ENCODE results near the gene UBA7.
"Not testable (repeated sequence)": the region's sequence is repeated elsewhere in the genome, so short reads cannot be mapped to it uniquely, and the experiment has no call there.

Gene UBA7

DNA sequence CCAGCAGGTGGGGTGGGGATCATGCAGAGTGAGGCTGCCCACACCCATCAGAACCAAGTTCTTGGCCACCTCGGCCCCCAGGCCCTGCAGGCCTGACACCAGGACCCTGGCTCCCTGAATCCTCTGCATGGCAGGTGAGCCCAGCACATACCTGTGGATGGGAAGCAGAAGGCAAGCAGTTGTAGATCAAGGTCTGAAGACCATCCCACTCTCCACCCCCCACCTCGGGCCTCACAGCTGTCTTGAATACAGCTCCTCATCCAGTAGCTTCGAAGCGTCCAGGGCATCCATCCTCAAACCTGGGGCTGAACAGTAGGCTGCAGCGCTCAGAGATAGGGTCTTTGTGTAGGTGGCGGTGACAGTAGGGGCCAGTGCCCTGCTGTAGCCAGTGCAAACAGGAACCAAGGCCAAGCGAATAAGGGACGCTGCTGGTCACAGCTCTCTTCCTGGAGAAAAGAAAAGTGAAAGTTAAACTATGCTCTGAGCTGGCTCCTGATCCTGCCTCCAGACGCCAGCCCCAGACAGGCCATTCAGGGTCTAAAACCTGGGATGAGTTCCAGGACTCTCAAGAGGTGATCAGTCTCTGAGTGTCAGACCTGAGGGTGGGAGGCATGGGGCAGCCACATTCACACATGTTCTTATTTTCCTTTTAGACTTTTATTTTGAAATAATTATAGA lies at the start of gene UBA7:
UBA7 (minus strand) TSS at position 457 of the 678 bp plus-strand sequence; CDS start at position 291, 166 bp downstream.
- peak; percentile 1 for DNase-seq

DNA sequence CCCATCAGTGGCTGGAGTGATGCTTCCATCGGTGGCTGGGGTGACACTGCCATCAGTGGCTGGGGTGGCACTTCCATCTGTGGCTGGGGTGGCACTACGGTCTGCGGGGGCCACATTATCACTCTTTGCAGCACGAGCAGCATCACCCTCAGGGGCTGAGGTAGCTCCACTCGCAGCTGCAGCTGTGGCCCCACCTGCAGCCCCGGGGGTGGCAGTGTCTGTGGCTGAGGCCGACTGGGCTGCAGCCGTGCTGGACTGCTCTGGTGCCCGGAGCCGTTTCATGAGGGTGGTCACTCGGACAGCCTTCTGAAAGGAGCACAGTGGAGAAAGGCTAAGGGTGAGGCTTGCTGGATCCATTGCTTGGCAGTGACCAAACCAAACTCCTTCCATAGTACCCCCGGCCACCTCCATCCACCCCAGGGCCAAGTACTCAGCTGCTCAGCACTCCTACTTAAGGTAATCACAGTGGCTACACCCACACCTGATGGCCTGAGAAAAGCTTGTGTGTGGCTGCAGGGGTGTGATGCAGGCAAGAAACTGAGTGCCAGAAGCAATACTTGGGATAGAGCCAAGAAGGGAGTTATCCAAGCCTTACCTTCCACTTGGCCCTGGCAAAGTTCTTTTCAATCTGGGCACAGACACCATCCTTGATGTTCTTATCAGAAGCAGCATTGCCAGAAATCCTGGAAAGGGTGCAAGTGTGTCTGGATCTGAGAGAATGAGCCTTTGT lies 46.0 kb upstream of the UBA7 start:
- no peak for DNase-seq

- peak; percentile 86 for DNase-seq
These were observed 42.6 kb upstream of the UBA7 start, which contains the start of gene TRAIP for GRCh38 chr3:49856181-49857005. Gene TRAIP (minus strand): TSS chr3:49856564. CDS start chr3:49856453, 111 bp downstream.

DNA sequence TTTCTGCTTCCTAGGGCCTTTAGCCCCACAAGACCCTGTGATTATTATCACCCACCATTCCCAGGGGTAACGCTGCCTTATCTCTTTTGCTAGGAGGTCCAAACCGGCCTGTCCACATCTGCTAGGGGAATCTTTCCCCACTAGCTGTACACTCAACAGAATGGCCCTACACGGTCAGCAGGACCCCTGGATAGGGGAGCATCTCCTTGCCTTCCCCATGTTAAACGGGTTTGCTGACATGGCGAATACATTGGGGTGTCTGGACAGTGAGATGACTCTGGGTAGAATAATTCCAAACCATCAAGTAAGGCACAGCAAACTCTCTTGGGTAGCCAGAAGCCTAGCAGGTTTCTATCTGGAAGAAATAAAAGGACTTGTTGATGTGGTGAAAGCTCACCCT lies 41.9 kb upstream of the UBA7 start:
- DNase-seq = no peak

DNA sequence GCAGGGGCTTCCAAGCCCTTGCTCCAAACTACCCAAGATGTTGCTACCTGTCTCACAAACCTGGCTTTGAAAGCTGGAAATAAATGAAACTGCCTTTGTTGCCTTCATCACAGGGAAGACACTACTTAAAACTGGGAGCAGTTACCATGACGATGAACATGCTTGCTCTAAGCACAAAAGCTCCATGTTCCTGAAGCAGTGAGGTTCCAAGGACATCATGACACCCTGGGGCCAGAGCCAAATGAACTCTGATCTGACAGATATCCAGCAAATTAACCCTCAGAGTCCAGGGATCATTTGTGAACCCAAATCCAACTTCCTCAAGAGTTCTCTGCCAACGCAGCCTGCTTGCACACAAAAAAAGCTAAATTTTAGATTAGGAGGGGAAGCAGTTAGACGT lies 31.9 kb upstream of the UBA7 start:
- DNase-seq = no peak

DNA sequence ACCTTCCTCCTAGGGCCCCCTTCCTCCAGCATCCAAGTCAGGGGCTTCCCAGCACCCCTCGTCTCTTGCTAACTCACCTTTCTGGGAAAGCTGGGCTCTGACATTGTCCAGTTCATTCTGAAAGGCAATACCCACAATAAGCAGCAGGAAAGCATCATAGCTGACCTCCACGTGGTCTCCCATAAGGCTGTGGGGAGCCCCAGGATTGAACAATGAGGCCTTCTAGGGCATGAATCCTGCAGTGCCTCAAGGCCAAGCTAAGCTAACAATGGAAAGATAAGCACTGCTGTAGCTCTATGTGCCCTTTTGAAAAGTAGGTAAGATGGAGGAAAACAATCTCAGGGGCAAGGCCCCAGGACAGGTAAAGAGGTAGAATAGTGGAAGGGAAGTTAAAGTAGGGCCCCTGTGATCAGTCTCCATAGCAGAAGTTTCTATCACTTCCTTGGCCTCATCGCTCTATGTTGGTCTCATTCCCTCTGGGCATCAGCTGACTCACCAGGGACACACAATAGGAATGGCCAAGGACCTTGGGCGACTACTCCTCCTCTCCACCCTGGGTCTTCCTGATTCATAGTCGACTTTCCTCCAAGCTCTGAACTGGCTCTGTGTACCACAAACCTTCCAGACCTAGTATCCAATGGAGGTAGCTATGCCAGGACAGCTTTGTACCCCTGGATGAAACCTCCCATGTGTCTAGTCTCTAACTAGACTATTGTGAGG lies 30.9 kb upstream of the UBA7 start:
- DNase-seq = no peak

DNA sequence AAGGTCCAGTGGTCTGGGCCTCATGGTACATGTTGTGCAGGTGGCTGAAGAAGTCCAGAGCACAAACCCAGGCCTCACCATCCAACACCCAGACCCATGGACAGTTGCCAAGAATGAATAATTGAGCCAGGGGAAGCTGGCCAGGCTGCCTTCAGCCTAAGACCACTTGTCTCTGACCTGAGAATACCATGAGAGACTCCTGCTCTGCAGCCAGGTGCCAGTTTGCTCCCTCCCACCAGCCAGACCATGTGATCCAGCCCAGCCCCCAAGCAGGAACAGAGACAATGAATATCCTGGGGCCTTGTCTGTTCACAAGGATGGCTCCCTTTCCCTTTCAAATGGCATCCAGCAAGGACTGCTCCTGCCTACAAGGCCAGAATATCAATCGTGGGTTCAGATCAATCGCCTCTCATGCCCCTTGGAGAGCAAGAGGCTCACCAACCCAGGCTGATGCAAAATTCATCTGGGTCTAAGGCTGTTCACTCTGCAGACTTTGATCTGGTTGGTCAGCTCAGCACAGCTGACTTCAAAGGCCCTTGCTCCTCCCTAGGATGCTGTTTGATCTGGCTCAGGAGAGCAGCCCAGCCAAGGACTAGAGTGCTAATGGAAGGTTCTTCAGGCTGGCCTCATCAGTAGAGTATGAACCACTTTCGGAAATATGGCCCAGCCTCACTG lies 29.2 kb upstream of the UBA7 start:
- DNase-seq = no peak

- DNase-seq = no peak
These were observed 28.1 kb upstream of the UBA7 start for GRCh38 chr3:49841806-49842205.

DNA sequence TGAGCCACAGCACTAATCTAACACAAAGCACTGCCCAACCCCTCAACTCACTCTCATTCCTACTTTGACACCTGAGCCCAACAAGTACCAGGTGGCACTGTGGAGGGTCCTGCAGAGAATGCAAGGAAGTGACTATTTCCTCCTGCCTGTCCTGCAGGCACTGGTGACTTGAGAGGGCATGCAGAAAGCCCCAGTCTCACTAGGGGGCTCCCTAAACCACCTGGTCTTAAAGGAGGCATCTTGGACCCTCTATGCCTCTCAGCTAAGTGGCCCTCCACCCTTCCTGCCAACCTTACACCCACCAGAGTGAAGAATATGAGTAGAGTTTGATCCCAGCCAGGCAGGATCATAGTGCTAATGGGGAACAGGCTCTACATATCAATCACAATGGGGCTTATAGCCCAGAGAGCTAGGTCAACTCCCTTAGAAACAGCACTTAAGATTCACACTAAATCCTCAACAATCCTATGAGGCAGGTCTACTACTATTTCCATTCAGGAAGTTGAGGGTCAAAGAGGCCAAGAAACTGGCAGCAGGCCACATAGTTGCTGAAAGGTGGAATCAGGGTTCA lies 27.5 kb upstream of the UBA7 start:
- no peak for DNase-seq

GRCh38 chr3:49840388-49840787 lies 26.6 kb upstream of the UBA7 start:
- no peak for DNase-seq

DNA sequence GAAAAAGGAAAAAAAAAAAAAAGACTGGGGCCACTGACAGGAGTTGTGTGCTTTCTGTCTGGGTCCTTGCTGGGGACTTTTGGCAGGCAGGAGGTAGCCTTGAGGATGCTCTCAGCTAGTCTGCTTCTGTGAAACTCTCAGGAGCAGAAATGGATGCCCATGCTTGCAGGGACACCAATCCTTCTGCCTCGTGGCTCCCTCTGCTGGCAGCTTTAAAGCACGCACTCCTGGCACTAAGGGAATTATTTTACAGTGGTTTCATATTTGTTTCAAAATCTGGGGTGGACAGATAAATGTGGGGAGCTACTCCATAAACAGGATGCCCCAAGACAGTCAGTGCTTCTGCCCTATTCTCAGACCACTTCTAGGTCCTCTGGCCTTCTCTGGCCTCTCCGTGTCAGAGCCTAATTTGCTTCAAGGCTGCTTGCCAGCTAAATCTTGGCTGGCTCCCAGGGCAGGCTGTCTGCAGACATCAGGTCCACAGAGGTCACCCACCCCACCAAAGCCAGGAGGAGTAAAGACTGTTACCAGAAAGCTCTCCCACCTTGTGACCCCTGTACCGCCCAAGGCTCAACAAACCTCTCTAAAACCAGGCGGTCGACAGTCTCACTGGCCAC lies 25.5 kb upstream of the UBA7 start:
- DNase-seq = peak; percentile 16

GRCh38 chr3:49831341-49831740 lies 17.6 kb upstream of the UBA7 start:
- no peak for DNase-seq

DNA sequence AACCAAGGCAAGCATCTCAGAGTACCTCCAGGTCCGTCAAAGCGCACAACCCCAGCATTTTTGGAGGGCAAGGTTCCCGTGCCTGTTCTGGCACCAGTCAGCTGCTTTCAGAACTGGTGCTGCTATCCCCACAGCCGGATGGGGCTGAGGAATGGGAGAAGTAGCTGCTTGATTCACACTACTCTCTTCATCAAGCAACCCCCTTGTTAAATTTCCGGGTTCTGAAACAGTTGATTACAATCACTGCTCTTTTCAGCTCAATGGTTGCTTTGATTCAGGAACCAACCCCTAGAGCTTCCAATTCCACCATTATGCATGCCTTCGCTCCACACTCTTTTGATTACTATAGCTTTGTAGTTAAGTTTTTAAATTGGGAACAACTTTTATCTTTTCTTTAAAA lies 12.3 kb upstream of the UBA7 start:
- no peak for DNase-seq

DNA sequence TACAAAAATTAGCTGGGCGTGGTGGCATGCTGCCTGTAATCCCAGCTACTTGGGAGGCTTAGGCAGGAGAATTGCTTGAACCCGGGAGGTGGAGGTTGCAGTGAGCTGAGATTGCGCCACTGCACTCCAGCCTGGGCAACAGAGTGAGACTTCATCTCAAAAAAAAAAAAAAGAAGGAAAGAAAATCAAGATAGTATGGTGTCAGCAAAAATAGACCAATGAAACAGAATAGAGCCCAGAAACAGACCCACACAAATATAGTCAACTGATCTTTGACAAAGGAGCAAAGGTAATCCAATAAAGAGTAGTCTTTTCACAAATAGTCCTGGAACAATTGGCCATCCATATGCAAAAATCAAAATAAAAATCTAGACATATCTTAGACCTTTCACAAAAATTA lies 9.4 kb upstream of the UBA7 start:
- not testable (repeated sequence) for DNase-seq

DNA sequence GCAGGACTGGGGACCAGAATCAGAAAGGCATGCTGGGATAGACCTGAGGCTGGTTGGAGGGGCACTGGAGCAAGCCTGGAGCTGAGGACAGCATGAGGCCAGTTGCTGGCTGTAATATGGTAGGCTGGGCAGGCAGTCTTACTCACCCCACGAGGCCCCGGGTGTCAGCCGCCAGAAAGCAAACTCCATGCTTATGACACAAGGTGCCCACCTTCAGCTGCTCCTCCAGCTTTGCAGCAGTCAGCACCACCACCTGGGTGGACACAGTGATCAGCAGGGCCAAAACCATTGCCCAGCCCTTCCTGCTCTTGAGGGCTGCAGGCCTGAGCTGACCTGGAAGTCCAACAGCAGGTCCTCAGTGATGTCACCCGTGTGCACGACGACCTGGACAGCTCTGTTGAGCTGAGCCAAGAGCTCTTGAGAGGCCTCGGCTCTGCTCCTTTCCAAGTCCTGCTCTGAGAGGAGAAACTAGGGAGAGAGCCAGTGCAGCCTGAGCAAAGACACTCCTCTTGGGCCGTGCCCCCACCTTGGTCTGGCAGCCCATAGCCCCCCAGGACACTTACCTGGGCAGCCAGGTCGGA lies 747 bp downstream of the UBA7 start:
- DNase-seq = no peak

GRCh38 chr3:49807431-49808114 lies 6.2 kb downstream of the UBA7 start:
- DNase-seq = no peak

GRCh38 chr3:49806850-49807249 lies 6.9 kb downstream of the UBA7 start:
- DNase-seq = no peak

DNA sequence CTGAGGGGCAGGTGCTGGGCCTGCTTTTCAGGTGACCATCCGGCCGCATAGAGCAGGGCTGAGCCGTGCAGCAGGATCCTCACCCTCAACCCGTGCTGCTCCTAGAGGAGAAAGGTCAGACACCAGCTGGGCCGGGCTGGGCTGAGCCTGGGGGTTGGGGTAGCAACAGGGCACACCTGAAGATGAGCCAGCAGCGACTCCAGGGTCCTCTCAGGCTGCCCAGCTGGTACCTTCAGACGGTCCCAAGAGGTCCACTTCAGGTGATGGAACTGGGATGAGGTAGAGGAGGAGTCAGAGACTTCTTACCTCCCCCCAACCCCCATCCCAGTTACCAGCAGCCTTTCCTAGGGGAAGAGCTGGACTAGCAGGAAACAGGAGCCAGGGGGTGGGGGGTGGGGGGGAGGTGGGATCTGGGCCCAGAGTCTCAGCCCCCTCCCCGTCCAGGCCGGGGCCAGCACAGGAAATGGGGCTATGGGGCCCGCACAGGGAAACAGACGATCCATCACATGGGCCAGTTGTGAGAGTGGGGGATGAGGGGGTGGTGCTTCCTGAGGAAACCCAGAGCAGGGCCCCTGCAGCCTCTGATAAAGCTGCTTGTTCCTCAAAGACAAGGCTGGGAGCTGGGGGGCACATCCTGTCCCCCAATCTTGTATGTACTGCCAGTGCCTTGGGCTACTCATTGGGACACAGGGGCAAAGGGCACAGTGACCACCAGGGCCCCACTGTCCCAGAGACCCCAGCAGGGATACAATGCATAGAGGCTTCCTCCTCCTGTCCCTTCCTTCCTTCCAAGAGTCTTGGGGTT lies 7.7 kb downstream of the UBA7 start:
- no peak for DNase-seq

DNA sequence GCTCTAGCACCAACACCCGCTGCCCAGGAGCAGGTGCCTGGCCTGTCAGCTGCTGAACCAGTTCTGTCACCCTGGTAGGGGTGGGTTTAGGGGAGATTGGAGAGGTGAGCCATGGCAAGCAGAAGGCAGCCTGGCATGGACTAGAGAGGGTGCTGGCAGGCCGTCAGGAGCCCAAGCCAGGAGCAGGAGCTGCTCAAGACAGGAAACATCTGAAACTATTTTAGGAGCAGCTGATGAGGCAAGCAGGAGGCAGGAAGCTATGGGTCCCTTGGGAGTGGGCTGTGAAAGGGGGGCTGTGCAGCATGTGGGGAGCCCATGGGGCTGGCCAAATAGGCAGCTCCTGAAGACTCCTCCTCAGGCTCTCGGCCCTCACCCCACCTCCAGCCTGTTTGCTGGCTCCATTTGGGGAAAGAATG lies 8.4 kb downstream of the UBA7 start:
- DNase-seq = no peak

All from NCI-H1105 treated with DMSO at 0.1 percent for 48 hours (cell line).